ENCODE results near the gene MYBPC2. TPM values are rescaled to one million over a fixed set of nuclear protein-coding genes. Genes with fewer than 3 reads are reported as not detected.
A peak's percentile ranks its signal among the peaks of the same experiment; 100 is the strongest.

MYBPC2 gene
- not detected in 2 replicates for total RNA-seq

DNA sequence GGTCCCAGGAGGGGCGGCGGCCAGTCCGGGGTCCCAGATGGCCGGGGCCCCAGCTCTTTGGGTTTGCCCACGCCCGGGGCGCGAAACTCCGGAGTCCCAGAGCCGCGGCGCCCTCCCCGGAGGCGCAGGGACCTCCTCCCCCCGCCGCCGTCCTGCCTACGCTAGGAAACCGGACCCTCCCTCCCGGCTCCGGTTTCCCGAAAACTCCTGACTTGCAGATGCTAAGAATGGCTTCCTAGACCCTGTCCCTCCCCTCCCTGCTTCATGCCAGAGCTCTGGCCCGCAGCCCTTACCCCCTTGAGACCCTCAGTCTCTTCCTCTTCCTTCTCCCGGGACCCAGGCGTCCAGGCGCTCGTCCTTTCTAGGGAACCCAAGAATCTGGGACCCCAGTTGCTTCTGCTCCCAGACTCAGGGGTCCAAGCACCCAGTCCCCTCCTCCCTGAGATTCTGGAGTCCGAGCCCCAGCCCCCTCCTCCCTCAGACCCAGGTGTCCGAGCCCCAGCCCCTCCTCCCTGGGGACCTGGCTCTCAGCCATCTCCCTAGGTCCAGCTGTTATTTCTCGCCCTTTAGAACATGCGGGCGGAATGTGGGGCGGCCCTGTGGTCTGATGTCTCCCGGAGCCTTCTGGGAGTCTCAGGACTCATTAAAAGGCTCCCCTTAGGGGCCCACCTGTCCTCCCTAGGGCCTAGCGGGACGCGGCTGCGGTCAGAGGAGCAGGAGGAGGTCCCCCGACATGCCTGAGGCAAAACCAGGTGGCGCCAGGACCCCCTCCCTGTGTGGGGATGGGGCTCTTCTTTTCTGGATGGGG lies at the start of gene MYBPC2:
MYBPC2 (plus strand) TSS at position 672 of the 808 bp plus-strand sequence; CDS start at position 734, 62 bp downstream.
- peak within 1 kb of the TSS; percentile 62 for H3K4me3 ChIP-seq (ENCODE audit: low read depth, low read length)
- TF ChIP-seq, protein P1, sequence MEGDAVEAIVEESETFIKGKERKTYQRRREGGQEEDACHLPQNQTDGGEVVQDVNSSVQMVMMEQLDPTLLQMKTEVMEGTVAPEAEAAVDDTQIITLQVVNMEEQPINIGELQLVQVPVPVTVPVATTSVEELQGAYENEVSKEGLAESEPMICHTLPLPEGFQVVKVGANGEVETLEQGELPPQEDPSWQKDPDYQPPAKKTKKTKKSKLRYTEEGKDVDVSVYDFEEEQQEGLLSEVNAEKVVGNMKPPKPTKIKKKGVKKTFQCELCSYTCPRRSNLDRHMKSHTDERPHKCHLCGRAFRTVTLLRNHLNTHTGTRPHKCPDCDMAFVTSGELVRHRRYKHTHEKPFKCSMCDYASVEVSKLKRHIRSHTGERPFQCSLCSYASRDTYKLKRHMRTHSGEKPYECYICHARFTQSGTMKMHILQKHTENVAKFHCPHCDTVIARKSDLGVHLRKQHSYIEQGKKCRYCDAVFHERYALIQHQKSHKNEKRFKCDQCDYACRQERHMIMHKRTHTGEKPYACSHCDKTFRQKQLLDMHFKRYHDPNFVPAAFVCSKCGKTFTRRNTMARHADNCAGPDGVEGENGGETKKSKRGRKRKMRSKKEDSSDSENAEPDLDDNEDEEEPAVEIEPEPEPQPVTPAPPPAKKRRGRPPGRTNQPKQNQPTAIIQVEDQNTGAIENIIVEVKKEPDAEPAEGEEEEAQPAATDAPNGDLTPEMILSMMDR (conservative IDR thresholded peaks at IDR 0.05; ENCODE audit: low read depth, low read length) = no peak
- DNase-seq (ENCODE audit: low read depth) = no peak

DNA sequence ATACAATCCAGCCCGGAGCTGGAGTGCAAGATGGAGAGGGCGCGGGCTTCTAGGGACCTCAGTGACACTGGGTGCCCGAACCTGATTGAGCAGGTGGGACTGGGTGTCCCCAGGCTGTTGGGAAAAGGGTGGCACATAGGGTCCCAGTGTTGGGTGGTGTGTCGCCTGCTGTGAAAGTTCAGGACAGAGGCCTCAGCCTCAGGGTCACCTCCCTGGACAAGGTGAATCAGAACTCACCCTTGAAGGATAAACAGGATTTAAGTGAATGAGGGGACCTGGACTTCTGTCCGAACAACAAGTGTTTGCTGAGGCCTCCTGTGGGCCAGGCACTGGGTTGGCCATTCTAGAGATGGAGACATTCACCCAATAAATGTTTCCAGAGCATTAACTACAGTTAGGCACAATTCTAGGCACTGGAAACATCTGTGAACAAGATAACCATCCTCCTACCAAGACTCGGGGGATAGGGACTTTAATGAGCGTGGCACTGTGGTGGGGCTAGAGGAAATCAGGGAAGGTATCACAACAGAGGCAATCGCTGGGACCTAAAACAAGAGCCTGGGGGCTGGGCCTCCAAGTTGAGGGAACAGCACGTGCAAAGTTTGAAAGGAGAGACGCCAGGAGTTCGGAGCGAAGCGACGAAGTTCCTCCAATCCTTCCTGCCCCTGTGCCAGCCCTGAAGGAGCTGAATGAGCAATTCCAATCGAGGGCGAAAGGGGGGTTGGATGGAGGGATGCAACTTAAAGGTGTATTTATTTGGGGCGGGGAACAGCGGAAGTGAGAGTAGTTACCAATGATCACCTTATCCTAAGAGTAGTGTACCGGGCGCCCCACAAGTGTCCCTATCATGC lies 49.5 kb upstream of the MYBPC2 start:
- TF ChIP-seq, protein P1 (conservative IDR thresholded peaks at IDR 0.05; ENCODE audit: low read depth, low read length) = no peak
- no peak for DNase-seq (ENCODE audit: low read depth)
- H3K4me3 ChIP-seq (ENCODE audit: low read depth, low read length) = peak overlapping the region; percentile 80

DNA sequence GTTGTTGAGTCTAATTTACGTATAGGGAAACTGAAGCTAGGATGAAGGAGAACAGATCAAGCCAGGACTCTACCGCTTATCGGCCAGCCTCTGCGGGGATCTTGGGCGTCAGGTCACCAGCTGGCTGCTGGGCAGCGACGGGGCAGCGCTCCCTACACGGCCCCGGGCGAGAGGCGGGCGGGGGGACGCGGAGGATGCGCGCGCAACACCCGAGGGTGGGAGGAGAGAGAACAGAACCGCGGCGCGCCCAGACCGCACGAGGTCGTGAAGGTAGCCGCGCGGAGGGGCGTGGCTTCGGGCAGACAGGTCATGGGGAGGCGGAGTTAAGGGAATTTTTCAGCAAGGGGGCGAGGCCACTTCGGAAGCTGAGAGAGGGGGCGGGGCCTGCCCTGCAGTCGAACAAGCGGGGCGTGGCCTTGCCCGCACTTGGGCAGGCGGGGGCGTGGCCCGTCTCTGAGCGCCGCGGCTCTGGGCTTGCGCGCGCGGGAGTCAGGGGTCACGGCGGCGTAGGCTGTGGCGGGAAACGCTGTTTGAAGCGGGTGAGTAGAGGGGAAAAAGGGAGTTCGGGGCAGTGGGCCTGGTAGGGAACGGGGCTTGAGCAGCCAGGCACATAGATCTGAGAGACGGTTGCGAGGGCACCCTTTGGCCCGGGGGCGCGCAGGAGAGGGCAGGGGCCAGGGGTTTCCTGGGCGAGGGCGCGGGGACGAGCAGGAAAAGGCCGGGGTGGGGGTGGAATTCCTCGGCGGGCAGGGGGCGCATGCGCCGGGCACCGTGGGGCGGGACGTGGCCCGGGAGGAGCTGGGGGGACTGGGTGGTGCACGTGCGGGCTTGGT lies 48.6 kb upstream of the MYBPC2 start, which contains the start of gene POLD1:
POLD1 (plus strand) TSS at position 496 of the 833 bp plus-strand sequence. CDS start 14,505 bp downstream, outside the sequence.
- TF ChIP-seq, protein P1 (conservative IDR thresholded peaks at IDR 0.05; ENCODE audit: low read depth, low read length) = no peak
- H3K4me3 ChIP-seq (ENCODE audit: low read depth, low read length) = peak within 1 kb of the TSS; percentile 80
- DNase-seq (ENCODE audit: low read depth) = peak; percentile 66

DNA sequence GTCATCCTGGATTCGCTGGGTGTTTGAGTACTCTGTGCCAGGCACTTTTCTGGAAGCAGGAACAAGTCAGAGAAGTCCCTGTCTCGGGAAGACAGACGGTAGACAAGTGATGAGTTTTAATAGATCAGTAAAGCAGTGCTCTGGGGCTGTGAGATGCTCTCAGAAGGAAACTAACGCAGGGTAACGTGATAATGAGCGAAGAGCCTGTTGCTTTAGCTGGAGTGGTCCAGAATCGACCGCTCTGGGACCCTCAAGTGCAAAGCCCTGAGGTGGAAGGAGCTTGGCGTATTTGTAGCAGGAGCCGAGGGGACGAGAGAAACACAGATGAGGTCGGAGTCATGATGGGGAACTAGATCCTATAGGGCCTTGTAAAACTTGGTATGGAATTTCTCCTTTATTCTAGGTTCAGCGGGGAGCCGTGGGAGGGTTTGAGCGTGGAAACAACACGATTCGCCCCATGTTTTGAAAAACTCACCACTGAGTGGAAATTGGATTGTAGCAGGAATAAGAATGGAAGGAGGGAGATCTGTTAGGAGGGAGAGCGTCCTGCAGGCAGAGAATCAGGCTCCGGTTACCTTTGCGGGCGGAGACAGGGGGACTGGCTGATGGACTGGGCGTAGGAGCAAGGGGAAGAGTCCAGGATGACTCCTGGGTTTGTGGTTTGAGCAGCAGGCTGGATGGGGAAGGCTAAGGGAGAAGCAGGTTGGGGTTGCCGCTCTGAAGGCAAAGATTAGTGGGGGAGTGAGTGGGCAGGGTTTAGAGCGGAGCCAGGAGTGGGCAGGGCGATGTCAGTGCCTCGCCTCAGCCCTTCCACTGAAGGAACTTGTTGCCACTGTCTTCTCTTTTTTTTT lies 47.8 kb upstream of the MYBPC2 start:
- DNase-seq (ENCODE audit: low read depth) = no peak
- H3K4me3 ChIP-seq (ENCODE audit: low read depth, low read length) = peak overlapping the region; percentile 80
- TF ChIP-seq, protein P1 (conservative IDR thresholded peaks at IDR 0.05; ENCODE audit: low read depth, low read length) = no peak

DNA sequence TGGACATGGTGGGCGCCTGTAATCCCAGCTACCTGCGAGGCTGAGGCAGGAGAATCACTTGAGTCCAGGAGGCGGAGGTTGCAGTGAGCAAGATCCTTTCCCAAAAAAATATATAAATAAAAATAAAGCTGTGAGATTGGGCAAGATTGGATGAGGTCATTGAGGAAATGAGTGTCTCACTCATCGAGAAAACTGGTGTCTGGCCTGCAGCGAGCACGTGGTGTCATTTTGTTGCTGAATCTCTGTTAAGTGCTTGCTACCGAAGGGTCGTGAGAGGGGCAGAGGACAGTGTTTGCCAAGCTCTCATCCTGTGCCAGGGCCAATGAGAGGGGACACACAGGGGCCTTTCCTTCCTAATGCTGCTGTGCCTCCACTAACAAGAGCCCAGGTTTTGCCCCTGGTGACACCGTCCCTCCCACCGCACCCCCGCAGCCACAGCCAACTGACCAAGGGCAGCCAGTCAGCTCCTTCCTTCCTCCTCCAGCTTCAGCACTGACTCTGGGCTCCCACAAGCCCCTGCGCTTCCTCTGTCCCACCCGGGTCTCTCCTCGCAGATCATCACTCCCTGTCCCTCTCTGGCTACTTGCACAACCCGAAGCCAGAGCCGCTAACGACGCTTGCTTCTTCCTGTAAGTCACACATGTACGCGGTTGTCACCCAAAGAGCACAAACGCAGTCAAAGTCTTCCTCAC lies 45.4 kb upstream of the MYBPC2 start:
- TF ChIP-seq, protein P1 (conservative IDR thresholded peaks at IDR 0.05; ENCODE audit: low read depth, low read length) = no peak
- H3K4me3 ChIP-seq (ENCODE audit: low read depth, low read length) = no peak overlapping the region
- DNase-seq (ENCODE audit: low read depth) = no peak
